Central memory CD4-positive, alpha-beta T cell (primary cell): ENCODE measurements around the gene CTIF.

Experiments used
- DNase-seq: peaks from one replicate; pipeline ENCODE4 v3.0.0; 2022

The CTIF gene

DNA sequence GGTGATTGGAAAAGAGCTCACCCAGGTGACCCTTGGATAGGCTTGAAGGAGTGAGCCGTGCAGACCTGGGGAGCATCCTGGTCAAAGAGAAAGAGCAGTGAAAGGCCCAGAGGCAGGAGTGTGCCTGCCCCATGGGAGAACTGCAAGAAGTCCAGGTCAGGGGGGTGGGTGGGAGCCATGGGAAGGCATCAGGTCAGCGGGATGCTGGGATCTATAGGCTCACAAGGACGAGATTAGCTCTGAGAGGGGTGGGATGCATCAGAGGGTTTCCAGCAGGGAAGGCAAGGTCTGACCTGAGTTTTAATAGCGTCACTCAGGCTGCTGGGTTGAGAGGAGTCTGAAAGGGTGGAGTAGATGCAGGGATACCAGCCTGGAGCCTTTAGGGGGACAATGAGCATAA is 253.3 kb downstream of the CTIF start:
- no peak for DNase-seq

DNA sequence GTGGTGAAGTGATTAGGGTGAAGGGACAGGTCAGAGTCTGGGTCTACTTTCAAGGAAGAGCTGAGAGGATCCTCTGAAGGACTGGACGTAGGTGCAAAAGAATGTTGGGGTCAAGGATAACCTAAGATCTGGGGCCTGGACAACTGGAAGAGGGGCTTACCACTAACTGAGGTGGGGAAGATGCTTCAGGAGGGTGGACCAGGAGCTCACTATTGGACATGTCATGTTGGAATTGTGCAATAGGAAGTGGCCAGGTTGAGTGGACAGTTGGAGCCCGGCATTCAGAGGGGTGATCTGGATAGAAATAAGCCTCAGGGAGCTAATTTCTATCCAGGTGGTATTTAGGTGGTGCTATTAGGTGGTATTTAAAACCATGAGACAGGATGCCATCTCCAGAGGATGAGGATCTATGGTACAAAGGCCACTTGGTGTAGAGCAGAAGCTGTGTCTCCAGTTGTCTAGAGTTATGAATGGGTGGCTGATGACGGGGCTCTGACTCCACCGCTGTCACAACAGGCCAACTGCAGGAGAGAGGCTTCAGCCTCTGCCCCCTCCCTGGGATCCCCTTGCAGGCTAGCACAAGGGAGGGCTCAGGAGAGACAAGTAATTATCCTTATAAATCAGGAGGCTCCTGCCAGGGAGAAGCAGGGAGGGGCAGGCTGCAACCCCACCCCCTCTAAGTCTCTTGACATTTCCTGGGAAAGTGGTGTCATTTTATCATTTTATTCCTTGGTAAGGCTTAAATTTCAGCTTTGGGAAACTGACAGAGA is 254.0 kb downstream of the CTIF start:
- DNase-seq = no peak

DNA sequence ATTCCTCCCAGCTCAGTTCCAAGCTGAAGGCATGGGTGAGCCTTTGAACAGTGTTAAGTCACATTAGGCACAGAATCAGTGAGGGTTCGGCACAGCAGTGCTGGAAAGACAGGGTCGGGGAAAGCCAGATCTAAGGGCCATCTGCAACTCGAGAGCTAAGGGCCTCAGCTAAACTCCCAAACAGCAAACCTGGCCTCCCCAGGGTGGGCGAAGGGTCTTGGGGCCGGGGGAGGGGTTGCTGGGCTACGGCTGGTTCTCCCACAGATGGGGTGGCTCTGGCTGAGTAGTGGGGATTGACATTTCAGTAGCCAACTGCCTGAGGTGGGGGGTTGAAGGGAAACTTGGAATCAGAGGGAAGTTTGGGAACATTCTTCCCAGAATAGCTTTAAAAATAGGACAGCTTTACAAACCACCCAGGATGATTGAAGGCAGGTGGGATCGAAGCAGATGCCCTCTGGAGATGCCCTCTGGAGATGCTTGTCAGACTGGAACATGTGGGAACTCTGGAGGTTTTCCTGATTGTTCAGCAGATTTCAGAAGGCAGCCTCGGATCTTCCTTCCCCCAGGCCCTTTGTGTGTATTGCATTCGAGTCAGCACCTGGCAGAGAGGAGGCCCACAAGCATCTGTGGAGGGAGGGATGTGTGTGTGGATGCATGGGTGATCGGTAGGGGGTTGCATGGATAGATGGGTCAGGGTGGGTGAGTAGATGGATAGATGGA is 255.6 kb downstream of the CTIF start:
- DNase-seq = no peak

DNA sequence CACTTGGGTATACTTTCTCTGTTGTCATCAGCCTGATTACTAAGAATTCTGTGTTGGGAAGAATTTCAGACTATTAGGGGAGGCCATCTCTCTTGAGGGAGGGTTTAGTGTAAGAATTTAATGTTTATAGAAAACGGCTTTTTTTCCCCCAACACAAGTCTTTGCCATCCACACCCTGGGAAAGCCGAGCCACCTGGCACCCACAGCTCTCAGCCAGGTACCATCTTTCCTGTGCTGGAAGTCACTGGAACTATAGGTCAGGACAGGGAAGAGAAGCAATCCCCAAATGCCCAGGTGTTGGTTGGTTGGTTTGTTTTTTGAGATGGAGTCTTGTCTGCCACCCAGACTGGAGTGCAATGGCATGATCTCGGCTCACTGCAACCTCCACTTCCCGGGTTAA is 256.9 kb downstream of the CTIF start:
- no peak for DNase-seq

DNA sequence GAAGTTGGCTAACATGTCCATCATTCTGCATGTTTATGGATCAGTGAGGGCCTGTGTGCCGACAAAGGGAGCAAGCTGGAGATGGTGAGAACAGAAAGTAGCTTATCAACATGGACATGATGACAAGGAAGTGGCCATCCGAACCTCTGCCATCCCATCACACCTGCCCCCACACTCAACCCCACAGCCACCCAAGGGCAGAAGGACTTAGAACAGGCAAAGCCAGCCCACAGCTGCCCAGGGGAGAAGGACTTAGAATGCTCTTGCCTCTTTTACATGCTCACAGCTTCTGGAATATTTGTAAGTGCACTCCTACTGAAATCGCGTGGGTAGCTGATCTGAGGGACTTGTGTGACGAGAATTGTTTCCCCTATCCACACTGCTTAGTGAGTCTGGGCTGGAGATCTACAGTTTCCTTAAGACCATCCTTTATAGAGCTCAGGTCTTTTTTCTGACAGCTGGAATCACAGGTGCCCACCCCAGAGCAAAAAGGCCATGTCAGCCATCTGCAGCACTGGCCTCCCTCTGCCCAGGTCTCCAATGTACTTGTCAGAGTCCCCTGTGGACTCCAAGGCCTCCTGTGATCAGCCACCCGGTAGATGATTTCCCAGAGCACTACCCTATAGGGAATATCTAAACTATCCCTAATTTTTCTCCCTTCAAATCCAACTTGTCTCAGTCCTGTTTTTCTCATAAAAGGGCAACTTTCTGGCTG is 257.8 kb downstream of the CTIF start:
- DNase-seq = no peak

DNA sequence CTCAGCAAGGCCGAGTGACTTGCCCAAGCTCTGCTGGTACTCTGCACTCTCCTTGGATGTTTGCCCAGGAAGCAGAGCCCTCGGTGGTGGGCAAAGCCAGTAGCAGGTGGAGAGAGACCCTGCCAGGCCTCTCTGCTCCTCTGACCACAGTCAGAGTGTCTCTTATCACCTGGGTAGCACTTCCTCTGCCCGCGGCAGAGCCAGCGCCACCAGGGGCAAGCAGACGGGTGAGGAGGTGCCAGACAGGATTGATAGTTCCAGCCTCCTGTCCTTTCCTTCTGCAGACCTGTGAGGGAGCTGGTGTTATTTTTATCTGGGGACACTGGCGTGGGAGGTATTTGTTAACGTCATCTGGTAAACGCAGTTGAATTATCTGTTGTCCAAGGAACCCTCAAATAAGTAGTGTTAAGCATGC is 259.0 kb downstream of the CTIF start:
- DNase-seq = no peak

DNA sequence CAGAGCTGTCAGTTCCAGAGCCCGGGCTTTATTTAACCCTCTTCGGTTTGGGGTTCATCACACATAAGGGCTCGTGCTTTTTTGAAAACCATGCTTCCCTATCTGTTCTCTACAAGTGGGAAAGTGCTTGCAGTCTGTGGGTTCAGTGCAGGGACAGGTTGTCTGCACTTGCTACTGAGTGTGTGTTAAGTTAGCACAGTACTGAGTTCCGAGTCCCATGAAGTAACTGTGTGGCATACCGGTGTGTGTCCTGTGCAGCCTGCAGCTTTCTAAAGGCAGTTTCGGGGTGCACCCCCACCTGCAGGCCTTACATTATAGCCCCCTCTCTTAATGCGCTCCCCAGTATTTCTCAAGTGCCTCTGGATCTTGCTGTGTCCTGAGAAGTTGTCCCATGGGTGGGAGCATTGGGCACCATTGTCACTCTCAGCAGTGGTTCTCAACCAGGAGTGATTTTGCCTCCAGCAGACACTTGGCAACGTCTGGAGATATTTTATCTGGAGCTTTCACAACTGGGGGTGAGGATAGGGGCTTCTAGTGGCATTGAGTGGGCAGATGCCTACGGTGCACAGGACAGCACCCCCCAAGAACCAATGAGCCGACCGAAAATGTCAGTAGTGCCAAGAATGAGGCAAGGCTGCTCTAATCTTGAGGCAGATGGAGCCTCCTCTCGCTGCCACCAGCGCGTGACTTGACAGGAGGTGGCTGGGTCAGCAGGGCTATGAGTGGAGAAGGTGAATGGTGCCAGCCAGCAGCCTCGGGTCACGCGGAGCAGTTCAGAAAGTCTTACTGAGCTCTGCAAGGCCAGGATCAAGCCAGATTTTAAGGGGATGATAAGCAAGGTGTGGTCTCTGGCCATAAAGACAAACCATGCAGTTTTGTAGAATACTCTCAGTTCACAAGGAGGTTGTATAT is 259.8 kb downstream of the CTIF start:
- no peak for DNase-seq

DNA sequence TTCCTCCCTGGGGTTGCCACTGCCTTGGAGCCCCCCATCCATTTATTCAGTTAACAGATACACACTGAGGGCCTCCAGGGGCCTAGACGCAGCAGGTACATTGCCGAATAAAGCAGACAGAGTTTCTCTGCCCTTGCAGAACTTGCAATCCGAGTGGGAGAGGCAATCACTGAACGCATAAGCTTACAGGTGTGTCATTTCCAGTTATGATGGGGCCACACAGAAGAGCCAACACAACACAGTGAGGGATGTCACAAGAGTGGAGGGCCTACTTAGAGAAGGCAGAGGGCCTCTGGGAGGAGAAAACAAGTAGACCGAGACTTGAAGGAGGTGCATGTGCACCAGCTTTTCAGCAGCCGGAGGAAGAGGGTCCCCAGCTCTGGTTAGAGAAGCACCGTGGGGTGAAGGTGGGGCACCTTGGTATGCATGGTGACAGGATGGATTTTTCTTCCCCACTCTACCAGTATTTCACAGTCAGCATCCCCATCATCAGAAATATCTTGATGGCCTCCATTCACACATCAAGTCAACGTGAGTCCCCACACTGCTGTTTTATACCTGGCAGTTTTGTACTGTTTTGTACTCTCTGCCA is 261.0 kb downstream of the CTIF start:
- DNase-seq = no peak

DNA sequence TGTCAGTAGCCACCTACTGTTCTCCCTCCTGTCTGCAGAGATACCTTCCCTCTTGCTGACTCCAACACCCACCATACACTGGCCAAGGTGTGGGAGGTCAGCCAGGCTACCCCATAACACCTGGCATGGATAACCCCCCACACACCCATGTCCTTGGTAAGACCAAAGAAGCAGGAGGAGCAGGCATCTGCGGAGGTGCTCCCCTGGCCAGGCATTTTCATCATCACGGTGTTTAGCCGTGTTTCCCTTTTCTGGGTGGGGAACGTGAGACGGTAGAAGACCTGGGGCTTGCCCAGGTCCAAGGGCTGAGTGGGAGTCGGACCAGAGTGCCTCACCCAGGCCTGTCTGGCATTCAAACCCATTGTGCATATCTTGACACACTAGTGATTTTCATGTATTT is 261.6 kb downstream of the CTIF start:
- no peak for DNase-seq

DNA sequence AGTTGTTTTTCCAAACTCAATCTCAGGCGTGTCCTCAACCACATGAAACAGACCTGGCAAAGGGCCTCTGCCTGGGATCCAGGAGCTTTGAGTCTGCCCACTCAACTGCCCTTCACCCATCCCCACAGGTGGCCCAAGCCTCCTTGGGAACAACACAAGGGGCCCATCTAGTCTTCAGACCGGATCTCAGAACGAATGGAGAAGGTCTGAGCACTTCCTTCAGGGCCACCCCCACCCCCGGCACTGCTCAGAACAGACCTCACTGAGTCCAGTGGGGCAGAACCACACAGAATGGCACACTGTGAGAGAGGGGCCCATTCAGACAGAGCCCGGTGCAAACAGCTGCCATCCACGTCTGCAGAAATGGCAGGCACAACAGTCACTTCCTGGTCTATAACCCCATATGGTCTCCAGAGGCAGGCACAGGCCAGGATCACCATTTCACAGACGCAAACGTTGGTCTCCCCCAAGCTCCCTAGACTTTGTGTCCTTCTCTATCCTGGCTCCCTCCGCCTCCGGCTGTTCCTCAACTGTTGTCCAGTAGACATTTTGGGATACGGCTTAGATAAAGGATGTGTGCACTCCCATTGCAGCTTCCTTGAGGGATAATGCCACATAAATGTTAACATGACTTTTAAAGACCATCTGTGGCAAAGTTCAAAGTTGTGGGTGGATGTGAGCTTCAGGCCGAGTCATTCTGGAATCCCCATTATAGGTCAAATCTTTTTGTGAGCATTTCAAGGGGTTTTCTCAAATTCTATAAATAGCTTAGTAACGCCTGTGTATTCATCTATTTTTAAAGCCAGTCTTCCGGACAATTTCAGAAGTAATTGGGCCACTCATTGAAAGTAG is 262.3 kb downstream of the CTIF start:
- no peak for DNase-seq

DNA sequence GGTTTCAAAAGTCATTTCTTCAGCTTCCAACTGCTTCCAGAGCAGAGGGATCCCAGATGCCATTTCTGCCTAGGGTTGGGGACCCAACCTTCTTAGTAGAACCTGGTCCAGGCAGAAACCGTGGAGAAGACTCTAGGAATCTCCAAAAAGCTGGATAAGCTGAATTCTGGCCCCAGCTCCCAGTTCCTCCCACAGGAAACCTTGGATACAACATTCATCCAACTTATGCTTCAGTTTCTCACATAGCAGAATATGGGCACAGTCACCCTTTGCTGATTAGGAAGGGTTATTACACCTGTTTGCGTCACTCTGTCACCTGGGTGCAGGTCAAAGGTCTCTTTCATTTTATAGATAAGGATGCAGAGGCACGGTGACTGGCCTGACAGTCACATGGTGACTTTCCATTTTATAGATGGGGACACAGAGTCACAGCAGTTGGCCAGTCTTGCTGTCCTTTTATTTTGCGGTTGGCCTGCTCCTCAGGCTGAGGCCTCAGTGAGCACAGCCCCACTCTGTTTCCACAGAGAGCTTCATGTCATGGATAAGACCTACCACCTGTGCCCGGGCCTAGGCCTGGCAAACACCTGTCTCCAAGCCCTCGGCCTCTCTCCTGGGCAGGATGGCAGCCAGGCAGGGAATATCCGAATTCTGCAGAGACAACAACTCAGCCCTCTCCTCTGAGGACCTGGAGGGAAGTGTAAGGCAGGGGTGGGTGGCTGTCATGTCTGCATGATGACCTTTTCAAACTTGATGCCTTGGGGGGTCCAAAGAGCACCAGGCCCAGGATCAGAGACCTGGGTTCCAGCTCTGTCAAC is 263.1 kb downstream of the CTIF start:
- no peak for DNase-seq

DNA sequence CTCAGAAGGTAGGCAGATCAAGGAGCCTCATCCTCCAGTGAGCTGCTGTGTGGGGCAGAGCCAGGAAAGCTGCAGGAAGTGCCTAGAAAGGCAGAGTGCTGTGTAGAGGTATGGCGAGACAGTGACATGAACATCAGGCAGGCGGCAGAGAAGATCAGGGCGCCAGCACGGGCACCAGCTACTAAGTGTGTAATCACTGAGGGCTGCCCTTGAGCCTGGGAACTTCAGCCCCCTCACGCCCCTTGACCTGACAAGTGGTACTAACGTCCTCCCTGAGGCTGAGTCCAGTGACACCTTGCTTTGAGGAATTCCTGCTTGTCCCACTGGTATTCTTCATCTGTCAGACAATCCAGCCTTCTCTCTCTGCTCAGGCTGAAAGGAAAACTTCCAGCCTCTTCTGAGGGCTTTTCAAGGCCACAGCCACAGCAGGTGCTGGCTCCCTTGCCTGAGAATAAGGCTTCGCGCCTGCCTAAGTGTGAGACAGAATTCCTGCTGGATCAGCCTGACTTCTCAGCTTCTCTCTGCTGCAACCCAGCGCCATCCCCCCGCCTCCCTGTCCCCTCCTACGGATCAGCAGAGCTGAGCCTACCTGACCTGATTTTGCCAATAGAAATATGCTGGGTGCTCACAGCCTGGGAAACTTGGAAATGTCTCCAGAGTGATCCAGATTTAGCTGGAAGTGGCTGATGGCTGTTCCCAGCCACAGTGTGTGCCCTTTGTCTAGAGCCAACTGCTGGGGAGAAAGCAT is 263.9 kb downstream of the CTIF start:
- no peak for DNase-seq

DNA sequence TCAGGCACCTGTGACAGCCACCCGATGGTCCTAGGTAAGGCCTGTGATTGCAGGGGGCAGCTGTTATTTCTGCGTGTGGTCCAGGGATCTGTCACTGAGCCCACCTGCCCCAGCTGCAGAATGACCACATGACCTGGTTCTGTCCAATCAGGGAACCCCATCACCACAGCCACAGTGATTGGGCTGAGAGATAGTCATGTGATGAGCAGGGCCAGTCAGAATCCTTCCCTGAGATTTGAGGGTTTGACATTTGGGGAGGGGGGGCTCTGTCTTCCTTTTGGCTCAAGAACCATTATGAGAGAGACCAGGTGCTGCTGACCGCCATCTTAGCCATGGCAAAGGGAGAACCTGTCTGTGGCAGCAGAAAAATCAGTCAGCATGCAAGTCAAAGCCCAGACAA is 264.7 kb downstream of the CTIF start:
- DNase-seq = no peak

DNA sequence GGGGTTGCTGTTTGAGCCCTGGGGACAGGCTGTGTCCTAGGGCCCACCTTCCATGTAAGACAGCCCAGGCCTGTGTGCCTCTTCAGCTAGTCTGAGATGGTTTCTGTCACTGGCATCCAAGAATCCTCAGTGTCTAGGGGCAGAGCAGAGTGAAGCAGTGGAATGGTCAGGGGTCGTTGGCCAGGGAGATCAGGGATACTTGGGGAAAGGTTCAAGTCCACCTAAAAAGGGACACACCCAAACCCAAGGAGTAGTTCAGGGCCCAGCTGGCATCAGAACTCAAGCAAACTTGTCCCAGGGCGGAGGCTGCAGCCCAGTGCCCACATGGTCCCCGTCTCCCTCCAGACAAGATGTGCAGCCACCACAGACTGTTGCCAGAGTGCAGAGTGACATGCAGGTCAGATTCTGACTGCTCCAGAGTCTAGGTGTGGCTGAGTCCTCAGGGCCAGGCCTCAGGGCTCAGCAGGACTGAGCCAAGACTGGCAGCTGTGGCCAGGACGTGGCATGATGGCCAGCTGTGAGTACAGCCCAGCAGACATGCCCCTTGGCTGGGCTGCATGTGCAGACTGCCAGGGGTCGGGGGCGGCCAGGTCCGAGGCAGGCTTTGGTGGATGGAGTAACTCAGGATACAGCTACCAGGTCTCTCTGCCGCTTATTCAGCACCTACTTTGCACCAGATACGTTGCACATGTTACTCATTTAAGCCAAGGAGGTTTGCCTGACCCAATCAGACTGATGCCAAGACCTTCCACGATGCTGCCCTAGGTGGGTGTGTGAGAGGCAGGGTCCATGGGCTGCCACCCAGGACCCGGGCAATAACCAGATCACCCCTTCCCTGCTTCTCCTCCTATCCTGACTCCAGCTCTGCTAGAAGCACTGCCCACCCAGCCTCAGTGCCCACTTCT is 265.4 kb downstream of the CTIF start:
- DNase-seq = no peak

DNA sequence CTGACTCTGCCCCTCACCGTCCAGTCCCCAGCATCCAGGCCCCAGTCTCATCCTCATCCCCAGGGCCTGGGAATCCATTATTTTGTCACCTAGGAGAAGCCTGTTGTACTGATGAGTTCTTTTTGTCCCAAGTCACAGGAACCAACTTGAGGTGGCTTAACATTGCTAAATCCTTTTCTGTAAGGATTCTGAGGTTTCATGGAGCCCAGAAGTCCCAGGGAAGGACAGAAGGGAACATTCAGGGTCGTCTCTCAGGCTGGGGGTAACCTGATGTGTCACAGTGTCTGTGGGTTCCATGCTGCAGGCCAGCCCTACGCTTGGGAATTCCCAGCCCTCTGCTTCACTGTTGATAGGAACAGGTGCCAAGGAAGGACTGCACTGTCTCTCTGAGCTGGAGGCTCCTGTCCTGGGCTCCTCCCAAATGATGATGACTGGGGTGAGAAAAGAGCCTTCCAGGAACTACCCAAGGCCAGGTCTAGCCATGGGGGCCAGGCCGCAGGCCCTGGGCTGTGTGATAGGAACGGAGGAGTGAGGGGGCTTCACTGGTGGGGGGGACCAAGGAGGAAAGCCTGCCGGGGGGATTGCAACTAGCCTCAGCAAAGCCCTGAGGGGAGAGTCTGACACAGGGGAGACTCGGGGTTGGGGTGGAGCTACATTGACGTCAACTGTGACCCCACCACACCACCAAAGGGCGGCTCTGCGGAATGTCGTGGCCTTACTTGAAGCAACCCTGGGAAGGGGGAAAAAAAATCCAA is 266.2 kb downstream of the CTIF start:
- DNase-seq = no peak

DNA sequence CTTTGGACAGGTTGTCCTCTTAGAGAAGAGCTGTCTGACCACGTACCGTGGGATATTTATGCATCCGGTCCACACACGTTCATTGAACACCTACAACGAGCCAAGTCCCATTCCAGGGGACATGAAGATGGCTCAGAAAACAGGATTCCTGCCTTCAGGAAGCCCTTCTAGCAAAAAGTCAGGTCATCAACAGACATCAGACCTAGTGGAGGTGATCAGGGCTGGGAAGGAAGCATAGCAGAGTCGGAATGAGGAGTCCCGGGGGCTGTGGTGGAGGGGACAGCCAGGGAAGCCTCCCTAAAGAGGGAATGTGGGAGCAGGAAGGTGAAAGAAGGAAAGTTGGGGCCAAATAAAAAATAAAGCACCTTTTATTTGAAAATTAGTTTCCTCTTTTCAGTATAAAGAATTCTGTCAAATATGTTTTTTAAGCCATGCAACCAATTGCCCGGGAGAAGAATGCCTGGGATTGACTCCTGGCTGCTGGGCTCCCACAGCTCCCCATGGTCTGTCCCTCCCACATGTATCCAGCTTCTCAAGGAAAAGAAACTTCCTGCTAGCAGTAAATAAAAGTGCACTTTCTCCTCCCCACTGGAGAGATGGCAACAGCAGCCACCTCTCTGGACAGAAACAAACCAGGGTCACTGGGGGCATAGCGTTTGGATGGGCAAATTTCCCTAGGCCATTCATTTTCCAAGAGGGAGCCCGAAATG is 267.1 kb downstream of the CTIF start:
- DNase-seq = no peak
